Choroid plexus epithelial cell (primary cell): ENCODE measurements around the gene RAB35.
A peak's percentile ranks its signal among the peaks of the same experiment; 100 is the strongest.

Experiments
- DNase-seq: peaks from one replicate; pipeline ENCODE4 v3.0.0-alpha.2; 2010; ENCODE audit warnings: low read depth
- H3K4me3 ChIP-seq: 2 replicates; pipeline ENCODE4 v1.5.1; 2011; ENCODE audit warnings: low read depth, mild to moderate bottlenecking, control low read depth, low read length, moderate library complexity
- CTCF ChIP-seq: conservative IDR thresholded peaks from 2 replicates; pipeline ENCODE4 v1.5.1; 2011; ENCODE audit warnings: low read depth, mild to moderate bottlenecking, control low read depth, inconsistent platforms, low read length, moderate library complexity

RAB35 gene

GRCh38 chr12:120062976-120063579 is 53.5 kb downstream of the RAB35 start:
- DNase-seq, result peak; percentile 19
- H3K4me3 ChIP-seq, result no peak overlapping the region
- no peak for TF ChIP-seq CTCF

DNA sequence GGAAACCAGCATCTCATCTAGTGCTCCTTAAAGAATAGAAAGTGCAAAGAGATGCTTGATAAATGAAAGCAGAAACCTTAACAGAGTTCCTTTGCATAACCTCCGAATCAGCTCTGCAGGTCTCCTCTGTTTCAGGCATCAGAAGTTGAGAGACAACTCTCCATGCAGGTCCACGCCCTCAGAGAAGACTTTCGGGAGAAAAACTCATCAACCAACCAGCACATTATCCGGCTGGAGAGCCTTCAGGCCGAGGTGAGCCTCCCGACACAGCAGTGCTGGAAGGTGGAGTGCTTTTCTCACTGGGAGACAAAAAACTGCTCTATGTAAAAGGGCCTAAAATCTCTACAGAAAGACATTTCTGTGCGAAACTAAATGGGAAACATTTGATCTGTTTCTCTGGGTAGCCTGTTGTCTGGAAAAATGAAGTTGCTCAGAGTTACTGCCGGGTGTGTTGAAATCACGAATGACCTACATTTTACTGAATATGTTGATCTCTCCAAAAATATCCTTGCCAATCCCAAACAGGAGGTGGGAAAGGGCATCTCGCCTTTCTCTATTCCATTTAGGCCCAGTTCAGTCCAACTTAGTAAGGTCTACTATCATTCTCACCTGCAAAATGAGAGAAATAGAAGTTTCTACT is 54.9 kb downstream of the RAB35 start:
- TF ChIP-seq CTCF, result no peak

DNA sequence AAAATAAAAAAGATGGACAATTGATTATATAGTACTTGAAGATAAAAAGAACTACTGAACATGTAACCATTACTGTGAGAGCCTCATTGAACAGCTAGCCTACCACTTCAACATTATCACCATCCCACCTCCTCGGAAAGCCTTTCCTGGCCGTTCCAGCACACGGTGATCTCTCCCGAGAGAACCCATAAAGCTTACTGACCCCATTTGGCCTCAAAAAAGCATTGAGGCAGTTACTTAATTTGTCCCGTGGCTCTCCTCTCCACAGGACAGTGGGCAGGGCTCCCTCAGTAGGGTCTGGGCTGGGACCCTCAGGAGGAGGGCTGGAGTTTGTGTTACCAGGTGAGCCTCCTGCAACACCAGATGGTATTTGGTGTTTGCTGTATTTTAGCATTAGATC is 55.8 kb downstream of the RAB35 start:
- DNase-seq, result no peak
- no peak overlapping the region for H3K4me3 ChIP-seq
- no peak for TF ChIP-seq CTCF

More for the DNA sequence above, 54.9 kb downstream of the RAB35 start:
- no peak for DNase-seq
- no peak overlapping the region for H3K4me3 ChIP-seq

GRCh38 chr12:120060196-120060595 is 56.4 kb downstream of the RAB35 start:
- peak; percentile 20 for DNase-seq
- H3K4me3 ChIP-seq, result no peak overlapping the region
- TF ChIP-seq CTCF, result no peak

GRCh38 chr12:120056739-120057138 is 59.8 kb downstream of the RAB35 start:
- no peak for DNase-seq
- H3K4me3 ChIP-seq, result no peak overlapping the region
- no peak for TF ChIP-seq CTCF

DNA sequence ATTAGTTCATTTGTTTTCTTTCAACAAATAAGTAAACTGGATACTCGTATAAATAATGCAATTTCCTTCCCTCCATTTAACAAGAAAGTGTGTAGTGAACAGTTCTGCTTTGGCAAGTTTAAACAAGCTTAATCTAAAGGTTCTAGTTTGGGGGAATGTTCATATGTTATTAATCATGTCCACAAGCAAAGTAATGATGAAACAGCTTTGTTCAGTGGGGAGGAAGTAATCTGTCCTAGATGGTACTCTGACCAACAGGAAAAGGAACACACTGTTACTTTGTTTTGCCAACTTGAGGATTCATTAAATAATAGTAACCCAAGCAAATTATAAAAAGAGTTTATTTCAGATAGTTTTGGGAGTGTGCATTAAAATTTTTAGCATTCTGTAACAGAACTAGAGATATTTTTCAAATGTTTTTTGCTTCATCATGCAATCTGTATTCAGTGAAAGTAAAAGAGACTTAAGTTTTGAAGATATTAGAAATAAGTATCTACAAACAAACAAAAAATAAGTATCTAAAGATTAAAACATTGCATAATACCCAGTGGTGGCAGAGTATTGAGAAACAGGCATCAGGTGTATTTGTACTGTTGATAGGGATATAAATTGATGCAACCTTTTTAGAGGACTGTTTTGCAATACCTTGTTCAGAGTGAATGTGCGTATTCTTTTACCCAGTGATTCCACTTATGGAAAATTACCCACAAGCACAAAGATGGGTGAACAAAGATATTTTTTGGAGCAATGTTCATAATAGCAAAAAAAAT is 61.1 kb downstream of the RAB35 start:
- no peak overlapping the region for H3K4me3 ChIP-seq
- no peak for DNase-seq
- no peak for TF ChIP-seq CTCF
